Measurements from ENCODE around the gene AK1.
"Not testable (repeated sequence)": the region's sequence is repeated elsewhere in the genome, so short reads cannot be mapped to it uniquely, and the experiment has no call there.

AK1 gene

DNA sequence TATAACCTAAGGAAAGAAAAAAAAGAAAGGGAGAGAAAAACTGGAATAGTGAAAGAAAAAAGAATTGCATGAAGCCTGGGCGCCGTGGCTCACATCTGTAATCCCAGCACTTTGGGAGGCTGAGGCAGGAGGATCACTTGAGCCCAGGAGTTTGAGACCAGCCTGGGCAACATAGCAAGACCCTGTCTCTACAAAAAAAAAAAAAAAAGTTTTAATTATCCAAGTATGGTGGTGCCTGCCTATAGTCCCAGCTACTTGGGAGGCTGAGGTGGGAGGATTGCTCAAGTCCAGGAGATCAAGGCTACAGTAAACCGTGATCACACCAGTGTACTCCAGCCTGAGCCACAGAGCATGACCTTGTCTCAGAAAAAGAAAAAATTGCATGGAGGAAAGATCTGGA, 4.2 kb upstream of the AK1 start:
- not testable (repeated sequence) for DNase-seq

GRCh38 chr9:127880143-127880542, 2.7 kb upstream of the AK1 start:
- no peak for DNase-seq

DNA sequence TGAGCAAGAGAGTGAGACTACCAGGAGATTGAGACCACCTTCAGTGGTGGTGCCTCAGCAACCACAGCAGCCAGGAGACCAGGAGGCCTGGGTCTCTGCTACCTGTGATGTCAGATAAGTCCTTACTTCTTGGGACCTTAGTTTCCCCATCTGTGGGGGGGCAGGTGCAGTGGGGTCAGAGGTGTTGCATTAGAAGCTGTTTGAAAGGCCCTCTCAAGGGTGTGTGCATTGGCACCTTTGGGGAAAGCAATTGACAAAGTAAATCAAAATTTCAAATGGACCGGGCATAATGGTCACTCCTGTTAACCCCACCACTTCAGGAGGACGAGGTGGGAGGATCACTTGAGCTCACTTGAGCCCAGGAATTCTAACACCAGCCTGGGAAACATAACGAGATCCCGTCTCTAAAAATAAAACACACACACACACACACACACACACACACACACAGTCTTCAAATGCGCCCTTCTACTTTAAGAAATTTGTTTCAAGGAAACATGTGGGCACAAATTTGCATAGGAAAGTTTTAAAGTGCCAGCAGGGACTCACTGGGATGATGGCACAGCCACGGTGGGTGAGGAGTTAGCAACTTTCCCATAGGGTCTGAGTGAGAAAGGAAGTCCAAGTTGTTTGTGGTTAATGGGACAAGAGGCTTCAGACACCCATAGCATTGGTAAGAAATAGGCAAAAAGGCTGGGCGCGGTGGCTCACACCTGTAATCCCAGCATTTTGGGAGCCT, 1.3 kb upstream of the AK1 start:
- DNase-seq, result no peak

- DNase-seq, result no peak
These were observed 651 bp upstream of the AK1 start for GRCh38 chr9:127878001-127878651.

GRCh38 chr9:127876764-127877562, 512 bp downstream of the AK1 start:
- DNase-seq, result no peak

DNA sequence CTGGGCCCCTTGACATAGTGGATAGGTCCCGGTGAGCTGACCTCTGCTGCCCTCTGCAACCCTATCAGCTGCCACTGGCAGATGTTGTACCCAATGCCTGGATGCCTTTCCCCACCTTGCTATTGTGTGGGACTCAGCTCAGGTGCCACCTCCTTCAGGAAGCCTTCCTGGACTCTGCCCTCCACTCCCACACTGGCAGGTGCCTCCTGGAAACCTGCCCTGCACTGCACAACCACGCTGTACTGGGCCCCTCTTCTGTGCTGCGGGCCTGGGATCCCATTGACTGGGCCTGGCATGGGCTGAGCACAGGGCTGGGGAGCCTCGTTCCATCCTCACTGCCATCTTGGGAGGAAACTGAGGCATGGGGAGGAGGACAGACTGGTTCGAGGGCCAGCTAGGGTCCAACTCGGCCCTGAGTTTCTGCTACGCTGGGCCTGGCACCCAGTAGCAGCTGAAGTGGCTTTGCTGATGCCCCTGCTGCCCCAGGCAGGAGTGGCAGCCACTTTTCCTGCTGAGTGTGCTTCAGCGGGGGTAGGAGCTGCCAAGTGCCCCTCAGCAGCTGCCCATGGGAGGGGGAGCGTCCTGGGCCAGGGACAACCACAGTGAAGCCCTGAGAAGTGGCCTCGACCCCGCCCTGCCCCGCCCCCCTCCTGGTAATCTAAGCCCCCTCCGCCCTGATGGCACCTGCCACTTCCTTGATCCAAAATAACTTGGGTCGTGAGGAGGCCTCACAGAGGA, 1.3 kb downstream of the AK1 start:
- no peak for DNase-seq

DNA sequence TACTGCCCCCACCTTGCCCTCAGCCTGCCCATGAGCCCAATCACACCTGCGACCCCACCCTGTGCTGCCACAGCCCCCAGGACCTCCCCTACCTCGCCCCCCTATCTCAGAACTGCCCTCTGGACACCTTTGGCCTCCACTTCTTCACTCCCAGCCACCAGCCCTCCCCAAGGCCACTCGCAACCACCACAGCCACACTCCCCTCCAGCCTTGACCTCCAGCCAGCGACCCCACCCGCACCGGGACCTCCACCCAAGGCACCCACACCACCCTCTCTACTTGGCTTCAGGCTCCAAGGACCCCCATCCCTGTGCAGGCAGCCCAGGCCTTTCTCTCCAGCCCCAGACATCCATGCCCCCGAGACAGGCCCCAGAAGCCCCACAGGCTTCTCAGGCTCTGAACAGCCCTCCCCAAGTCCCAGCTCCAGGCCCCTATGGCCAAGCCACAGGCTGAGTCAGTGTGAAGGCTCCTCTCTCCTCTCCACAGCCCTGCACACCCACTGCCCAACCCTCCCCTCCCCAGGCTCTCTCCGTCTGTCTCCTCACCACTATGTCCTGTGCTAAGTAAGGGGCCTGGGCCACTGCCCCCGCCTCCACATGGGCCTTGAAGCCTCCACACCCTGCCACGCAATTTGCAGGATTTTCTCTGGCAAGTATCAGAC, 2.0 kb downstream of the AK1 start:
- no peak for DNase-seq

DNA sequence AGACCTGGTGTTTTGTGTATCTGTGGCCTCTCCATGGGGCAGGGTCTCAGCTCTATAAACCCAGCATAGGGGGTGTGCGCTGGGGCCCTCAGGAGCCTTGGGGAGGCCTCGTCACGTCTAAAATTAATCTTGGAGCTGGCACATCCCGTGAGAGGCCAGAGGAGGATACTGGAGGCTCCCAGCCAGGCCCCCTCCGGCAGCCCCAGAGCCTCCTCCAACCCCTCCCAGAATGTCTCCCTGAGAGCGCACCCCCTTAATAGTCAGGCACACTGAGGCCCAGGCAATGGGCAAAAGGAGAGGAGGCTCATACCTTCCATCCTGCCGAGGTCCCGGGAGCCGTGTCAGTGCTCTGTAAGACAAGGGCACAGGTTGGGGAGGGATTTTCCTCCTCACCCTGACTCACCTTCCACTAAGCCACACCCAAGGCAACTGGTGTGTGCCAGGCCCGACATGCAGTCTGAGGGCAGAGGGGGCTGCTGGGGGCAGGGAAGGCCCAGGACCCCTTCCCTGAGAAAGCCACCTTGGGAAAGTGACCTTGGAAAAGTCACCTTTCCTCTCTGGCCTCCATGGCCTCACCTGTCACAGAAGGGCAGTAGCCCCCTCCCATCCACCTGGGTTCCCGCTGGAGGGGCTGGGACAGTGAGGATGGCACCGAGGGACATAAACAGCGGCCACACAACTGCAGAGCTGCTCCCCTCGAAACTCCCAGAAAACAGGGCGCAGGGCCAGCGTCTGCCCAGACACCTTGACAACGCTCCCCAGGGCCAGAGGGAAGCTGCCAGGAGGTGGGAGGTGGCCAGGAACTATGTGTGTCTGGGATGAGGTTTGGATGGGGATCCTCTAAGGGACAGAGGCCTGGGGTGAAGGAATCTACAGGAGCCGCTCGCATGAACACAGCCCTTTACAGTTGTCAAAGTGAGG, 2.9 kb downstream of the AK1 start:
- no peak for DNase-seq

- DNase-seq, result no peak
These were observed 3.6 kb downstream of the AK1 start for GRCh38 chr9:127873886-127874285.

GRCh38 chr9:127873223-127873691, 4.2 kb downstream of the AK1 start:
- DNase-seq, result no peak

DNA sequence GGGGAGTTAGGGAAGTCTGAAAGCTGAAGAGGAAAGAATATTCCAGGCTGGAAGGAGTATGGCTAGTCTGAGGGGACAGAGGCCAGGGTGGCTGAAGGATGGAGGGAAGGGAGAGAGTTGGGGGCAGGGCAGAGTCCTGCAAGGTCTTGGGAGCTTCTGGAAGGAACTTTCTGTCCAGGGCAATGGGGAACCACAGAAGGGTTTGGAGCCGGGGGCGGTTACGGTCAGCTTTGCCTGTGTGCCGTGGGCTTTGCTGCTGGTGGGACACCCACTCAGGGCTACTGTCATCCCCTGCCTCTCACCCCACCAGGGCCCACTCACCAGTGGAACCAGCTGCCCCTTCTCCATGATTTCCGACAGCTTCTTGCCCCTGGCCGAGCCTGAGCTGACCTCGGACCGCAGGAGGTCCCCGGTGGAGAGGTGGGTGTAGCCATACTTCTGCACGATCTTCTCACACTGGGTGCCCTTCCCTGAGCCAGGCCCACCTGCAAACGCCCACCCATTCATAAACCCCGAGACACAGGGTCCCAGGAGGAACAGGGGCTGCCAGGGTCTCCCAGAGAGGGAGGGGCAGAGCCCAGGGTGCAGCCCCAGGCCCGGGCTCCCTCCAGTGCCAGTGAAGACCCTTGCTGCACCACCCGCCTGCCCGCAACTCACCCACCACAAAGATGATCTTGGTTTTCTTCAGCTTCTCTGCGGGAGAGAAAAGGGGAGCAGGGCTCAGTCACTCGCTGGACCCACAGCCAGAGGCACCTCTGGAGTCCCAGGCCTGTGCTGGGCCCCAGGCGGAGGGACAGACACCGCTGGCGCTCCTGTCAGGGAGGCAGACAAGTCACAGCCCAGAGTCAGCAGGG, 4.9 kb downstream of the AK1 start:
- DNase-seq, result no peak

DNA sequence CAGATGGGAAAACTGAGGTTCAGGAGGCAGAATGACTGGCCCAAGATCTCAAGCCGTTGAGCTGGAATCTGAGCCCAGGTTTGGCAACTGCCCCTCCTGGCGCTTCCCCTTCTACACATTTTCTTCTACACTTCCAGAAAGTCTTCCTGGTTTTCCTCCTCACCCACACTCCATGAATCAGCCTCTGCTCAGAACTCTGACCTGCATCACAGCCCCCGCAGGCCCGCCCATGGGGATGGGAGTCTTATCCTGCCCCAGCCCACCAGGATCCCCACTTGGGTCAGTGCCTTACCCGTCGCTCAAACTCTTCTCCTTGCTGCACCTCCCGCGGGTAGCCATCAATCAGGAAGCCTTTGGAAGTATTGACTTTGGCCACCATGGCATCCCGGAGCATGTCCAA, 5.9 kb downstream of the AK1 start:
- DNase-seq, result no peak

DNA sequence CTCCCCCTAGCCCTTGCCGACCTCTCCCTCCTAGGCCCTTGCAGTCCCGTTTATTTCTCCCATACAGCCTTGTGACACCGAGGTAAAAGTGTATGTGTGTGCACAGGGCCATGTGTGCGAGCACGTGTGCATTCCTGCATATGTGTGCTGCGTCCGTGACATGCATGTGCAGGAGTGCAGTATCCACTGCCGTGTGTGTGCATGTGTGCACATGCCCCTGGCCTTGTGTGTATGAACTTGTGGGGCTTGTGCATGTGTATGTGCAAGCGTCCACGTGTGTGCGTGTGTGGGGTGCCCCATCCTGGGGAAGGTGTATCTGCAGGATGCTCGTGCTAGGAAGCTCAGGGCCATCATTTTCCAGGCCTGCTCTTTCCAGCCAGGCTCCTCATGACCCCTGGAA, 6.6 kb downstream of the AK1 start:
- DNase-seq, result no peak

DNA sequence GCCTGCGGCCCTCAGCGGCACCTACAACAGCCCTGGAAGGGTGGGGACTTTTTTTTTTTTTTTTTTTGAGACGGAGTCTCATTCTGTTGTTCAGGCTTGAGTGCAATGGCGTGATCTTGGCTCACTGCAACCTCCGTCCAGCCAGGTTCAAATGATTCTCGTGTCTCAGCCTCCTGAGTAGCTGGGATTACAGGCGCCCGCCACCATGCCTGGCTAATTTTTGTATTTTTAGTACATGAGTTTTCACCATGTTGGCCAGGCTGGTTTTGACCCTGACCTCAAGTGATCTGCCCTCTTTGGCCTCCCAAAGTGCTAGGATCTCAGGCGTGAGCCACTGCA, 7.4 kb downstream of the AK1 start:
- not testable (repeated sequence) for DNase-seq

DNA sequence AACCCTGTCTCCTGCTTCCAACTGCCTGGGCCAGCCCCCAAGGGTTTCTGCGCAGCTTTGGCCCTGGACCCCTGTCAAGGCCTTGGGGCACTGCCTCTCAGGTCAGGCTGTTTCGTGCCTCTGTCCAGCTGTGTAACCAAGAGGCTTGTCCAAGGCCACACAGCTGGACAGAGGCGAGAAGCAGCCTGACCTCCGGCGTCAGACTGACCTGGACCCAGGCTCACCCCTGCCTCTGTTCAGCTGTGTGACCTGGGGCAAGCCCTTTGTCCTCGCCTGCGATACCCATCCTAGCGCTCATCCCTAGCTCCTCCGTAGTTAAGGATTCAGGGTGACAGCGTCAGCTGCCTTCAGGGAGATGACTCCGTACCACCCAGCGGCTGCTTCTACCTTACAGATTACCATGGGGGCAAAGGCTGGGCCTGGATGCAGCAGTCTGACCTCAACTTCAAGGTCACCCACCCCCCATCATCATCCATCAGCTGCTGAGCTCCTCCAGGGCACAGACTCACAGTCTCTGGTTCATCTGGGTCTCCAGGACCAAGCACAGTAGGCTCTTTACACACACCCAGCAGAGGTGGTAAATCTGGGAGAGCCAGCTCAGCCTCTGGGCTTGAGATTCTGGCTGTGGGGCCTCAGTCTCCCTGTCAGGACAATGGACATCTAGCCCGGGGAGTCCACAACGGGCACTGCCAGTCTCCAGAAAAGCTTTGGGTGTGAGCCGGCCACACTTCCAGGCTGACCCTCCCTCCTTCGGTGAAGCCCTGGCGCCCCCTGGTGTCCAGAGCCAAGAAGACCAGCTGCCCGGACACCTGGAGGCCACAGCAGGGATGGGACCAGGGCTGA, 7.9 kb downstream of the AK1 start:
- peak; percentile 83 for DNase-seq

GRCh38 chr9:127868278-127868902, 9.1 kb downstream of the AK1 start:
- DNase-seq, result no peak

- DNase-seq, result no peak
These were observed 9.9 kb downstream of the AK1 start for GRCh38 chr9:127867356-127868277.

DNA sequence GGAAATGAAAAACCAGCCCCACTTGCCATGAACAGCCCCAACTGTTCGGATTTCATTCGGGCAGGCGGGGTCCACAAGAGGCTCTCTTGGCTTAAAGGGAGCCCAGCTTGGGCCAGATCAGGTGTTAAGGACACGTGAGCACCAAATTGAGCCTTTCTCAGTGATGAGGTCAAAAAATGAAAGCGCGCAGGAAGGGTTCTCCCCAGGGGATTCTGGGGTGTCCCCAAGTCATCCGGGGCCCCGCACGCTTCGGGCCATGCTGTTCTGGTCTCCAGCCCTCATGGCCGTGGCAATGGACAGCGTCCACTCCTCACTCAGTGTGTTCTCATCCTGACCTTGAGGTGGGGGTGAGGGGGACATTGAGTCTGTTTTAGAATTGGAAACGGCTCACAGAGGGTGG, 10.9 kb downstream of the AK1 start:
- DNase-seq, result no peak
